NCI-H2107 treated with DMSO at 0.1 percent for 48 hours (cell line): ENCODE data around the gene UBE2G1.
"Not testable (repeated sequence)": the region's sequence is repeated elsewhere in the genome, so short reads cannot be mapped to it uniquely, and the experiment has no call there.

ENCODE experiments used
- DNase-seq: peaks from one replicate; lab custom pipeline; 2025; ENCODE audit not compliant: unreplicated experiment; lab: John Stamatoyannopoulos, UW

The UBE2G1 gene

GRCh38 chr17:4307179-4307930, 59.1 kb downstream of the UBE2G1 start:
- DNase-seq, result no peak

DNA sequence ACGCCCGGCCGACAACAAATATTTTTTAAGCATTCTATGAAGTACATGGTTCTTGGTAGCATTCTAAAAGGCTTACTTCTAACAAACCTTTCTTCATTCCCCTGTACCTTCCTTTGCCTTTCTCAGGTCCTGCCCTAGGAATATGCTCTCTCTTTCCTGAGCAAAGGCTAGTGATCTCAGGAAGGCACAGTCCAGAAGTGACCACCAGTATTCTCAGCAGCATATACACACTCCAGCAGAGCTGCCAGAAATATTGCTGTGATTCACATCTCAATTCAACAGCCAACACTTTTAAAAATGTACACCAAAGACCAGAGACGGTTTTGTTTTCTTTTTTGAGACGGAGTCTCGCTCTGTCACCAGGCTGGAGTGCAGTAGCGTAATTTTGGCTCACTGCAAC, 61.3 kb downstream of the UBE2G1 start:
- no peak for DNase-seq

- DNase-seq, result peak; percentile 9
Observed at GRCh38 chr17:4304417-4305027, 62.0 kb downstream of the UBE2G1 start.

GRCh38 chr17:4301066-4301465, 65.4 kb downstream of the UBE2G1 start:
- DNase-seq, result no peak

GRCh38 chr17:4297351-4297750, 69.1 kb downstream of the UBE2G1 start:
- no peak for DNase-seq

DNA sequence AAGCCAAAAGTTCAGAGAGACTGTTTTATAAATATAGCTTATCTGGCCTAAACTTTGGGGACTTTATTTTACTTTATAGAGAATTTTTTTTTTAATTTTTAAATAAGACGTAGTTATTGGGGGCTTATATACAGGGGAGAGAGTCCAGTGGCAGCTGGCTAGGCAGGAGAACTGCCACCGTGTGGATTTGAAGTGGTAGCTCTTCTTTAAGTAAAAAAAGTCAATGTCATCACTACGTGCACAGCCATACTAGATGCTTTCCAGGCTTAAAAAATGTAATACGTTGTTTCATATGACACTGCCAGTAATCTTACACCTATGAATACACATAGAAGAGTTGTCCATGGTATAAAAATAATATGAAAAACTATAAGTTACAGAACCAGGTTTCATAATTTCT, 70.8 kb downstream of the UBE2G1 start:
- DNase-seq, result no peak

DNA sequence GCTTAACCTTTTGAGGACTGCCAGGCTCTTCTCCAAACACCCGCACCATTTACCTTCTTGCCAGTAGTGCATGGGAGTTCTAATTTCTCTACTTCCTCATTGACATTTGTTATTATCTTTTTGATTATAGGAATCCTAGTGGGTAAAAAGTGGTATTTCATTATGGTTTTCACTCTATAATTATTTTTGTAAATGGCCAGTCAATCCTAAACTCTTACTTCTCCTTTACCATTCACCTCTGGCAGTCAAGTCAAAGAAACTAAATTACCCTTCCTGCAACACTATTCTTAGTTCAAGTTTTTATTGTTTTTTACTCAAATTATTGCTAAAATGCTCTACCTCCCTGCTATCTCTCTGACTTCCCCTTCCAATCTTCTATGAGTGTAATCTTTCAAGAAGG, 72.9 kb downstream of the UBE2G1 start:
- DNase-seq, result no peak

GRCh38 chr17:4287710-4288109, 78.8 kb downstream of the UBE2G1 start:
- no peak for DNase-seq

DNA sequence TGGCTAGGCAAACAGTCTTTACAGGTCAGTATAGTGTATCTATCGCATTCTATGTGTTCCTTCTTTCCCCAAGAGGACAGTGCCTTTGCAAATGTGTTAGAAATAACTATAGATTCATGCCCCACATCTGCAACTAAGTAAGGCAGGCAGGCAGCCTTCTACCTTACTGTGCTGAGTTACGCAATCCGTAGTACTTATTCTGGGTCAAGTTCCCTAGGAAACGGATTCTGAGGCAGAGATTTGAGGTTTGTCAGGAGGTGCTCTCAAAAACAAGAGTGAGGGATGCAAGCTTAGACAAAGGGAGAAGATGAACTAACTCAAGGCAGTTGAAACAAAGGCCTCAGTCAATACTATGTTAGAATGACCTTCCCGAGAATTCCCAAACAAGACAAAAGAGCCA, 90.0 kb downstream of the UBE2G1 start:
- no peak for DNase-seq

DNA sequence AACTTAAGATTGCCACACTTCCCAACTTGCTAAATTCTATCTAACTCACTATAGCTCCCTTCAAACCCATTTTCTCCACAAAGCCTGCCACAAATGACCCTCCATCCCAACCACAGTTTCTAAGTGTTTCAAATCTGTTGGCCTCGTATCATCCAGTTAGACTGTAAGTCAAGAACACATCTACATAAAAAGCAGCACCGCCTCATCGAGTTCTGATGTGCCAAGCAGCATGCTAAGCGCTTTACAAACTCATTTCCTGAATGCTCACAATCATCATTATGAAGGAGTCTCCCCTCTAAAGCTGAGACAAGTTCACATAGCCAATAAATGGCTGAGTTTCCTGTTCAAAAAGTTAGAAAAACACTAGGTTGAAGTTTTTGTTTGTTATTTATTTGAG, 93.5 kb downstream of the UBE2G1 start:
- DNase-seq, result no peak

DNA sequence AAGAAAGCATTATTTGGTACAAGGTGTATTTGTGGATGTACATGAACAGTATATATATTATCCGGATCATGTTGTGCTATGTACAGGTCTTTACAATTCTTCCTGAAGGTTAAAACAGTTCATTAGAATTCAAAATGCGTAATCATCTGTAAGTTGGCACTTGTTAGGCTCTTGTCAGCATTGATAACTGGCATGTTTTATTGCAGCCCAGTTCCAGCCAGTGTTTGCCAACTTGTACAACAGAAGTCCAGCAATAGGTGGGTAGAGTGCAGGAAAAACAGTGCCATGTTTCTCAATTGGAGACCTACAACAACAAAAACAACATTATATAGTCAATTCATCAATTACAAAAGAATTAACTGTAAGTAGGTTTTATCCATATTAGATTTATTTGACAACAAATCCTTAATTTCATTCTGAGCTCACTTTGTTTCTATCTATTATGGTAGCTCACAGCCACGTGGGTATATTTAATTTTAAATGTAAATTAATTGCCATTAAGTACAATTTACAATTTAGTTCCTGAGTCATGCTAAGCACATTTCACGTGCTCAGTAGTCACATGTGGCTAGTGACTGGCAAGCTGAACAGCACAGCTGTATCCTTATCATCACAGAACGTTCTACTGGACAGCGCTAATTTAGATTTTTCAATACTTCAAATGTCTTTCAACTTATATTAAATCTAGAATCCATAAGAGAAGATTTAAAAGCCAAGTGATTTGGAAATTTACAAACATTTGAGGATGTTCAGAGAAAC, 94.1 kb downstream of the UBE2G1 start:
- no peak for DNase-seq

- no peak for DNase-seq
Observed at GRCh38 chr17:4270736-4271135, 95.7 kb downstream of the UBE2G1 start.

GRCh38 chr17:4269915-4270314, 96.6 kb downstream of the UBE2G1 start:
- DNase-seq, result no peak

DNA sequence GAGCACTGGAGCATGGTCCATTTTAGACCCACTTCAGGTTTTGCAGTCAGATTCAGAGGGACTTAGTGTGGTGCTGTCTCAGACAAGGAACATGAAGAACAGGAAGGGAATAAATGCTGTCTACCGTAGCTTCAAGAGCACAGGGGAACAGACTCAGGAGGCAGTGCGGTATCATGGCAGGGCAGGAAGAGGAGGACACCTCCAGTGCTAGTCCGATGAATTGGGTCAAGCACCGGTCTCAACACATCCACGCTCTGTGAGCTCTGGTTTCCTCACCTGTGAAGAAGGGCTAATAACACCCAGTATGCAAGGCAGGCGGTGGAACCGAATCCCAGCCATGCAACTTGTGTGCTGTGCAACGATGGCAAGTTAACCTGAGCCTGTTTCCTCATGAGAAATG, 99.1 kb downstream of the UBE2G1 start:
- DNase-seq, result no peak

- no peak for DNase-seq
Observed at GRCh38 chr17:4266550-4266949, 99.9 kb downstream of the UBE2G1 start.

- peak; percentile 89 for DNase-seq
Observed at GRCh38 chr17:4263282-4264215, 102.9 kb downstream of the UBE2G1 start, which contains the start of gene ANKFY1. ANKFY1 (minus strand) TSS chr17:4263979; CDS start chr17:4263941, 38 bp downstream.

DNA sequence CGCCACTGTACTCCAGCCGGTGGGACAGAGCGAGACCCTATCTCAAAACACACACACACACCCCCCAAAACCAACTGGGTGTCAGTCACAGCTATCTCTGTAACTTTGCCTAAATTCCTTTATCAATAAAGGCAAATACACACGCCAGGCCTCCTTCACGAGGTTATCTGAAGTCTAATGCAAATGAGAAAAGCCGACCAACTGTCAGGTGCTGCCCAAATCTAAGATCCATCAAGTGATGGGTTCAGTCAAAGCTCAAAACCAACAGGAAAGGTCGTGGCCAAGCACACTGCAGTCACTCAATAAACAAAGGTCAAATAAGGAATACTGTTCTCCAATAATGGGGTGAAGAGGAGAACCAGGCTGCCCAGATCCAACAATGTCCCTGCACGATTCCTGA, 103.8 kb downstream of the UBE2G1 start:
- no peak for DNase-seq

- DNase-seq, result no peak
Observed at GRCh38 chr17:4261452-4261851, 105.0 kb downstream of the UBE2G1 start.

- no peak for DNase-seq
Observed at GRCh38 chr17:4258867-4259266, 107.6 kb downstream of the UBE2G1 start.

DNA sequence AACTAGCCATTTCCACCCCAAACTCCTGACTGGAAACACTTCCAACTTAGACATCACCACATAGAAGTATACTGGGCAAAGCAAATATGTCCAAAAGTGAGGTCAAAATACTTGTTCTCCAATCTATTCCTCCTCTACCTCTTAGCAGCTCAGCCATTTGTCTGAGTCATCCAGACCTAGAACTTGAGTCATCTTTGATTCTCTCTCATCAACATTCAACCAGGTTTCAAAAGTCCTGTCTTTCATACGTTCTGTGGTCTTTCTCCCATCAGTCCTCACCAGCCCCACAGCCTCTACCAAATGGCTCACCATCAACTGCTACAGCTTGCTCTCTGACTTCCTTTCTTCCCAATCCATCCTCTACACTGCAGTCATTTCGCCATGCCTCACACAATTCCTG, 109.5 kb downstream of the UBE2G1 start:
- no peak for DNase-seq

DNA sequence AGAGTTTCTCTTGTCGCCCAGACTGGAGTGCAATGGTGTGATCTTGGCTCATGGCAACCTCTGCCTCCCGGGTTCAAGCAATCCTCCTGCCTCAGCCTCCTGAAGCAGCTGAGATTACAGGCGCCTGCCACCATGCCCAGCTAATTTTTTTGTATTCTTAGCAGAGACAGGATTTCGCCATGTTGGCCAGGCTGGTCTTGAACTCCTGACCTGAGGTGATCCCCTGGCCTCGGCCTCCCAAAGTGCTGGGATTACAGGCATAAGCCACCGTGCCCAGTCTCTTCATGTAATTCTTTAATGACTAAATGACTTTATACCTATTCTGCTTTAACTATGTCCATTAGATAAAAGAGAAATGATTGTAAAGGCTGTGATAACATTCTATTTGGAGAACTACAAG, 111.2 kb downstream of the UBE2G1 start:
- not testable (repeated sequence) for DNase-seq
